Nephron progenitor cell (in vitro differentiated cells): ENCODE data around the gene HSF5.
A peak's percentile ranks its signal among the peaks of the same experiment; 100 is the strongest.

Source experiments
- DNase-seq: peaks from one replicate; pipeline ENCODE4 v3.0.0; 2021
- H3K27ac Mint-ChIP-seq: 2 replicates; pipeline ENCODE4 v1.8.0; 2021; ENCODE audit warnings: mild to moderate bottlenecking, moderate library complexity, mixed read lengths
- H3K27me3 Mint-ChIP-seq: 2 replicates; pipeline ENCODE4 v1.8.0; 2021; ENCODE audit warnings: mild to moderate bottlenecking, low read depth, mixed read lengths; ENCODE audit not compliant: poor library complexity
- H3K36me3 Mint-ChIP-seq: 2 replicates; pipeline ENCODE4 v1.8.0; 2021; ENCODE audit warnings: low read depth, mixed read lengths
- H3K4me1 Mint-ChIP-seq: 2 replicates; pipeline ENCODE4 v1.8.0; 2021; ENCODE audit warnings: mixed read lengths
- H3K4me3 Mint-ChIP-seq: 2 replicates; pipeline ENCODE4 v1.8.0; 2021; ENCODE audit warnings: mild to moderate bottlenecking, moderate library complexity, mixed read lengths
- H3K9me3 Mint-ChIP-seq: 2 replicates; pipeline ENCODE4 v1.8.0; 2021; ENCODE audit warnings: mild to moderate bottlenecking, moderate library complexity, mixed read lengths
- CTCF ChIP-seq: fragments of 200-600 bp; sonication (generic); IDR thresholded peaks from 2 replicates; pipeline ENCODE4 v1.5.0; 2021; ENCODE audit warnings: antibody characterized with exemption

HSF5 gene

GRCh38 chr17:58390884-58391283 lies 97.3 kb downstream of the HSF5 start:
- no peak overlapping the region for H3K4me3 Mint-ChIP-seq
- H3K27me3 Mint-ChIP-seq: no peaks in the 10 kb centered on the region
- no peak for TF ChIP-seq CTCF
- H3K4me1 Mint-ChIP-seq: peaks cover 28% of the 10 kb centered on the region
- no peak overlapping the region for H3K27ac Mint-ChIP-seq
- no peaks in the 10 kb centered on the region for H3K9me3 Mint-ChIP-seq
- DNase-seq: no peak
- H3K36me3 Mint-ChIP-seq: no peaks in the 10 kb centered on the region

DNA sequence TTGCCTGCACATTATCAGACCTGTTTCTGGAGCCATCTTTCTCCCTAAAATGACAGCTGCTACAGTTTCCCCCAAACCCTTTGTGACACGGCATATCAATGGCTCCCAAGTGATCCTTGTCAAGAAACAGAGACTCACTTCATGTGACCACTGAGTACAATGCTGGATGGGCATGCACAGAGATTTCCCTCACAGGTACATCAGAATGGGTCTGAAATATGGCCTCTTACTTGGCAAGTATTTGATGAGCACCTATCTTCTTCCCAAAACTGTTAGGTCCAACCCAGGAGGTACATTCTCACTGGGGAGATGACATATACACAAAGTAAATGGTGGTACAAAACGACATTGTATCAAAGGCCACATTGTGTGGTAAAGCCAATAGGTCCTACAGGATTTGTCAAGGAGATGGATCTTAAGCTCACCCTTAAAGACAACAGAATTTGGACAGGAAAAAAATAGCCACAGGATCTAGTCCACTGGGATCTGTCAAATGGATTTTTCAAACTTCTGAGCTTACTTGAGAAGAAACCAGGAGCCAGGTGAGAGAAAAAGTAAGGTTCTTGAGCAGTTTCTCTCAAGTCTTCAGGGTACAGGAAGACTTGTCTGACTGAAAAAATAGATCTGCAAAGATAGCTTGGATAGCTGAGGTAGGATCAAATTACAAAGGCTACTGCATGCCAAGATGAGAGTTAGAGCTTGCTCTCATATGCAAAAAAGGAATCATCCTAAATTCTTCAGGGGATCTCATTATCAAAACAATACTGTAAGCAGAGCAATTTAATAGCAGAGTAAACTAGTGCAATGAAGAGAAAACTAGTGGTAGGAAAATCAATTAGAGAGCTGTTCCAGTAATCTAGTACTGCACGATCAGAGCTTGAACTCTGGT lies 99.7 kb downstream of the HSF5 start:
- Mint-ChIP-seq H3K27ac (no peak overlapping the region), H3K36me3 (no peaks in the 10 kb centered on the region), H3K4me3 (no peak overlapping the region), H3K27me3 (no peaks in the 10 kb centered on the region), H3K4me1 (peaks cover 47% of the 10 kb centered on the region), H3K9me3 (no peaks in the 10 kb centered on the region)
- TF ChIP-seq CTCF: no peak
- DNase-seq: no peak

- H3K9me3 Mint-ChIP-seq: no peaks in the 10 kb centered on the region
- TF ChIP-seq CTCF: no peak
- peaks cover 50% of the 10 kb centered on the region for H3K4me1 Mint-ChIP-seq
These were observed 100.4 kb downstream of the HSF5 start for GRCh38 chr17:58387834-58388233.

DNA sequence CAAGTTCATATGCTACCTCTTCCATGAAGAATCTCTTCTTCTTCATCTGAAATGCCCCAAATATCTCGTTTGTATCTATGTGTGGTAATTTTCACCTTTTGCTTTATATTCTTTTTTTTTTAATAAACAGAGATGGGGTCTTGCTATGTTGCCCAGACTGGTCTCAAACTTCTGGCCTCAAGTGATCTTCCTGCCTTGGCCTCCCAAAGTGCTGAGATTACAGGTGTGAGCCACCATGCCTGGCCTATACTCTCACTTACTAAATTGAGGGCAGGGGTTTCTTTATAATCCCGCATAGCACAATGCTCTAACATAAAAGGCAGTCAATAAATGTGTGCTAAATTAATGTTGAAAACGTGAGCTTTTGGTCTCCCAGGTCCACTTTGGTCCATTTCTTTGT lies 101.5 kb downstream of the HSF5 start:
- Mint-ChIP-seq H3K4me1 (peaks cover 57% of the 10 kb centered on the region), H3K27ac (no peak overlapping the region)
- no peak for TF ChIP-seq CTCF

More at GRCh38 chr17:58387834-58388233, 100.4 kb downstream of the HSF5 start:
- Mint-ChIP-seq H3K27me3 (no peaks in the 10 kb centered on the region), H3K4me3 (no peak overlapping the region), H3K36me3 (no peaks in the 10 kb centered on the region), H3K27ac (no peak overlapping the region)
- no peak for DNase-seq

DNA sequence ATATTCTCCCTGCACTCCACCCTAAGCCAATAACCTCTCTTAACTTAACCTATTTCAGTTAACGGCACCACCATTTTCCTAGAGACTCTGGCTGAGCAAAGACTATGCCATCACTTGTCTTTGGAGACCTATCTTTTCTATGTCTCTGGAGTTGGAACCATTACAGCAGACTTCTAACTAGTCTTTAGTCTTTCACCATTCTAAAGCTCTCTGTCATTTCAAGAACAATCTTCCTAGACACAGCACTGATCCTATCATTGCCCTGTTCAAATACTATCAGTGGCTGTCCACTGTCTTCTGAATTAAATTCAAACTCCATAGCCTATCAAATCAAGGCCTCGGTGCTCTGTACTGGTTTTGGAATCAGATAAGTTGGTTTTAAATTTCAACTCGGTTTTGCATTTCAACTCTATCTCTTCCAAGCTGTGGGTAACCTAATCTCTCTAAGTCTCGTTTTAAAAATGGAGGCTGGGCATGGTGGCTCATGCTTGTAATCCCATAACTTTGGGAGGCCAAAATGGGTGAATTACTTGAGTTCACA lies 102.8 kb downstream of the HSF5 start:
- peaks cover 60% of the 10 kb centered on the region for H3K4me1 Mint-ChIP-seq
- no peaks in the 10 kb centered on the region for H3K36me3 Mint-ChIP-seq
- DNase-seq: no peak
- TF ChIP-seq CTCF: no peak
- peak overlapping the region; percentile 53 for H3K27ac Mint-ChIP-seq
- H3K27me3 Mint-ChIP-seq: peaks cover 3% of the 10 kb centered on the region
- H3K4me3 Mint-ChIP-seq: no peak overlapping the region
- H3K9me3 Mint-ChIP-seq: no peaks in the 10 kb centered on the region

More for the DNA sequence above, 101.5 kb downstream of the HSF5 start:
- Mint-ChIP-seq H3K27me3 (no peaks in the 10 kb centered on the region), H3K4me3 (no peak overlapping the region), H3K9me3 (no peaks in the 10 kb centered on the region), H3K36me3 (no peaks in the 10 kb centered on the region)
- DNase-seq: no peak
